Neural crest cell (in vitro differentiated cells): Measurements from ENCODE around the gene UGT1A4. TPM values are rescaled to one million over a fixed set of nuclear protein-coding genes. Genes with fewer than 3 reads are reported as not detected.

ENCODE experiments used
- DNase-seq: peaks from one replicate; pipeline ENCODE4 v3.0.0; 2021; ENCODE audit warnings: low read depth, mixed read lengths, low spot score
- H3K27ac Mint-ChIP-seq: one replicate; pipeline ENCODE4 v1.8.0; 2021; ENCODE audit warnings: mild to moderate bottlenecking, mixed read lengths; ENCODE audit not compliant: unreplicated experiment
- H3K27me3 Mint-ChIP-seq: 2 replicates; pipeline ENCODE4 v1.8.0; 2021; ENCODE audit warnings: low read depth, mild to moderate bottlenecking, mixed read lengths
- H3K36me3 Mint-ChIP-seq: 2 replicates; pipeline ENCODE4 v1.8.0; 2021; ENCODE audit warnings: low read depth, mild to moderate bottlenecking, mixed read lengths
- H3K4me1 Mint-ChIP-seq: 2 replicates; pipeline ENCODE4 v1.8.0; 2021; ENCODE audit warnings: mixed read lengths
- H3K4me3 Mint-ChIP-seq: one replicate; pipeline ENCODE4 v1.8.0; 2021; ENCODE audit warnings: mild to moderate bottlenecking, mixed read lengths
- H3K9me3 Mint-ChIP-seq: 2 replicates; pipeline ENCODE4 v1.8.0; 2021; ENCODE audit warnings: mixed read lengths
- total RNA-seq: library from RNA; stranded (reverse); gene quantifications from 2 replicates; pipeline ENCODE4 v1.2.1, GENCODE V29; 2021
- TF ChIP-seq, protein P1 (sequence below): fragments of 200-600 bp; sonication (generic); conservative IDR thresholded peaks from 2 replicates; pipeline ENCODE4 v1.5.0; 2021; ENCODE audit warnings: antibody characterized with exemption, mild to moderate bottlenecking

UGT1A4 gene
- total RNA-seq, 1 donor from 2014 or later: not detected

DNA sequence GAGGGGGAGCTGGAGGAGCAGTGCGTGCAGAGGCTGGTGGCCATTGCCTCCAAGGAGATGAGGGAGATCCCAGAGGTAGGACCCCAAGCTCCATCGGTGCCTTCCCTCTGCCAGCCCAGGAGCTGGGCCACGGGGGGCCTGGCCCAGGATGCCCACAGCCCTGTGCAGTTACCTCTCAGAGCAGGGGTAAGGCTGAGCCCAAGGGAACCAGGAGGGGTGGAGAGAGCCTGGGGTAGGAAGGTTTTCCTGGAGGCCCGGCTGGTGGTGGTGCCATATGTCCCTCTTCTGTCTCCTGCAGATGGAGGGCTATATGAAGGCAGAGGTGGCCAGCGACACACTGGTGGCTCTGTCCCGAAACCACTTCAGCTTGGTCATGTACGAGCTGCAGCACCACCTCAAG is 71.0 kb downstream of the UGT1A4 start:
- Mint-ChIP-seq H3K4me1 (no peaks in the 10 kb centered on the region), H3K9me3 (no peaks in the 10 kb centered on the region), H3K4me3 (no peak overlapping the region), H3K36me3 (no peaks in the 10 kb centered on the region), H3K27ac (no peak overlapping the region), H3K27me3 (no peaks in the 10 kb centered on the region)
- no peak for DNase-seq
- TF ChIP-seq, protein P1, sequence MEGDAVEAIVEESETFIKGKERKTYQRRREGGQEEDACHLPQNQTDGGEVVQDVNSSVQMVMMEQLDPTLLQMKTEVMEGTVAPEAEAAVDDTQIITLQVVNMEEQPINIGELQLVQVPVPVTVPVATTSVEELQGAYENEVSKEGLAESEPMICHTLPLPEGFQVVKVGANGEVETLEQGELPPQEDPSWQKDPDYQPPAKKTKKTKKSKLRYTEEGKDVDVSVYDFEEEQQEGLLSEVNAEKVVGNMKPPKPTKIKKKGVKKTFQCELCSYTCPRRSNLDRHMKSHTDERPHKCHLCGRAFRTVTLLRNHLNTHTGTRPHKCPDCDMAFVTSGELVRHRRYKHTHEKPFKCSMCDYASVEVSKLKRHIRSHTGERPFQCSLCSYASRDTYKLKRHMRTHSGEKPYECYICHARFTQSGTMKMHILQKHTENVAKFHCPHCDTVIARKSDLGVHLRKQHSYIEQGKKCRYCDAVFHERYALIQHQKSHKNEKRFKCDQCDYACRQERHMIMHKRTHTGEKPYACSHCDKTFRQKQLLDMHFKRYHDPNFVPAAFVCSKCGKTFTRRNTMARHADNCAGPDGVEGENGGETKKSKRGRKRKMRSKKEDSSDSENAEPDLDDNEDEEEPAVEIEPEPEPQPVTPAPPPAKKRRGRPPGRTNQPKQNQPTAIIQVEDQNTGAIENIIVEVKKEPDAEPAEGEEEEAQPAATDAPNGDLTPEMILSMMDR: no peak

DNA sequence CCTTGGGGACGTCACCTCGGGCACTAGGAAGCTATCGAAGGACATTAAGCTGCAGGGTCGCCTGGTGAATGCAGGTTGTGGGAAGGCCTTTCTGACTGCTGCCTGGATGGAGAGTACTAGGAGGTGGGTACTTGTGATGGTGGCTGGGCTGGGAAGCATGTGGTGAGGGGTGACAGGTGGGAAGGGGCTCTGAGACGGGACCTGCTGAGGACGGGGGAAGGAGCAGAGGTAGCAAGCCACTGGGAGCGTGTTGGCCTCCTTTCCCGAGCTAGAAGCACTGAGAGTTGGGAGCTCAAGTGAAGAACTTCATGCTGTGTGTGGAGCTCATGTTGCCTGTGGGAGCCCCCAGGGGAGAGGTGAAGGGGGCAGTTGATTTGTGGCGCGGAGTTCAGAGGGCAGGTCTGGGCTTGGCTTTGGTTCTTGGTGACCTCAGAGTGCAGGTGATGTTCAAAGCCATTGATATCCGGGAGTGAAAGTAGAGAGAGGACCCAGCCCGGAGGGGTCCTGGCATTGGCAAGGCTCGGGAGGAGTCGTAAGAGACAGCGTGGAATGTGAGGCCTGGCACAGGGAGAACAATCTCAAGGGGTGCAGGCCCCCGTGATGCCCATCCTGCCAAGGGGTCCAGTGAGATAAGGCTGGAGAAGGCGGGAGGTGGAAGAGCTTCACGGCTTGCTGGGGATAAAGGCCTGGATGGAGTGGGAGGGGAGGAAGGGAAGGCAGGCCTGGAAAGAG is 72.8 kb downstream of the UGT1A4 start:
- H3K36me3 Mint-ChIP-seq: no peaks in the 10 kb centered on the region
- no peaks in the 10 kb centered on the region for H3K4me1 Mint-ChIP-seq
- H3K27ac Mint-ChIP-seq: no peak overlapping the region
- no peak overlapping the region for H3K4me3 Mint-ChIP-seq
- no peaks in the 10 kb centered on the region for H3K27me3 Mint-ChIP-seq
- TF ChIP-seq, protein P1: no peak
- no peak for DNase-seq
- H3K9me3 Mint-ChIP-seq: no peaks in the 10 kb centered on the region

- Mint-ChIP-seq H3K4me1 (no peaks in the 10 kb centered on the region), H3K27ac (peak overlapping the region; percentile 50), H3K36me3 (no peaks in the 10 kb centered on the region), H3K4me3 (no peak overlapping the region), H3K27me3 (no peaks in the 10 kb centered on the region), H3K9me3 (no peaks in the 10 kb centered on the region)
- TF ChIP-seq, protein P1: no peak
- no peak for DNase-seq
These were observed 73.4 kb downstream of the UGT1A4 start for GRCh38 chr2:233791883-233792329.

- H3K36me3 Mint-ChIP-seq: no peaks in the 10 kb centered on the region
- DNase-seq: no peak
- H3K4me1 Mint-ChIP-seq: no peaks in the 10 kb centered on the region
- no peak overlapping the region for H3K4me3 Mint-ChIP-seq
- no peaks in the 10 kb centered on the region for H3K9me3 Mint-ChIP-seq
- H3K27ac Mint-ChIP-seq: no peak overlapping the region
- TF ChIP-seq, protein P1: no peak
- H3K27me3 Mint-ChIP-seq: no peaks in the 10 kb centered on the region
These were observed 74.2 kb downstream of the UGT1A4 start for GRCh38 chr2:233792720-233793119.

DNA sequence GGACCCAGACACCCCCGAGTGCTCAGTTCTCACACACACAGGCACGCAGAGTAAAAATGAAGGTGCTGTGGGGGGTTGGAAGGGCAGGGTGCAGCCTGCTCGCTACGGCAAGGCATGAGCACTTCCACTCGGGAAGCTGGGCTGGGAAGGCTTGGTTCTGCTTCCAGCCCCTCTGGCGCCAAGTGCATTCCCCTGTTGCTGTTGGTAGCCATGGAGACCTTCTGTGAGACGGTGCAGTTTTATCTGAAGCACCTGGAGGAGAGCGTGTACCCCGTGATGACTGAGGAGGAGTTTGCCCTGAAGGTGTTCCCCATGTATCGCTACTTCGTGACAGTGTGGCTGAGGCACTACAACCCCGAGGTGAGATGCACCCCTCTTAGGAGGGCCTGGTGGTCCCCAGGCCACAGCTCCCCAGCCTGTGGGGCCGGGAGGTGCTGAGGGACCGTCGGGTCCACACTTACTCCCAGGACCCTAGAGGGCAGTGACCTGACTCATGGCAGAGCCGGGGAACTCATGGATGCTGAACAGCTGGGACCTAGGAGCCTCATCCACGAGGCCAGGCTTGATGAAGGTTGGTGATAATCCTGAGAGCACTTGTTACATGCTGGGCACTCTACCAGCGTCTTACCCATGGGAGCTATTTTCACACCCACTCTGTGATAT is 75.1 kb downstream of the UGT1A4 start:
- Mint-ChIP-seq H3K27me3 (no peaks in the 10 kb centered on the region), H3K4me3 (no peak overlapping the region), H3K9me3 (no peaks in the 10 kb centered on the region), H3K27ac (no peak overlapping the region), H3K4me1 (no peaks in the 10 kb centered on the region), H3K36me3 (no peaks in the 10 kb centered on the region)
- DNase-seq: no peak
- TF ChIP-seq, protein P1: no peak
